Keratinocyte (primary cell): ENCODE measurements around the gene COPS8. TPM values are rescaled to one million over a fixed set of nuclear protein-coding genes. Genes with fewer than 3 reads are reported as not detected.

Experiments
- DNase-seq: peaks from one replicate; pipeline ENCODE4 v3.0.0-alpha.2; 2011; ENCODE audit warnings: low read depth, missing footprints, low spot score
- FAIRE-seq: peaks from 2 replicates; lab custom pipeline; 2011; peaks lifted over from hg19 to GRCh38; lab: Jason Lieb, UNC
- H2AFZ ChIP-seq: 2 replicates; pipeline ENCODE4 v1.6.0; 2012; ENCODE audit warnings: low read length, control low read depth, inconsistent platforms; ENCODE audit not compliant: control insufficient read depth
- H3K27ac ChIP-seq: 2 replicates; pipeline ENCODE4 v1.5.1; 2011; ENCODE audit warnings: low read length; ENCODE audit not compliant: control insufficient read depth, insufficient read depth
- H3K27me3 ChIP-seq: 3 replicates; pipeline ENCODE4 v1.6.0; 2011; ENCODE audit warnings: low read length; ENCODE audit not compliant: control insufficient read depth, insufficient read depth; ENCODE audit errors: extremely low read depth
- H3K36me3 ChIP-seq, 2 experiments: 2 replicates in 1 of 2; 3 replicates in 1 of 2; pipeline ENCODE4 v1.5.1; 2011; ENCODE audit warnings: low read length in 2 of 2, mild to moderate bottlenecking in 1 of 2; ENCODE audit not compliant: control insufficient read depth in 2 of 2, insufficient read depth in 2 of 2; ENCODE audit errors: extremely low read depth in 1 of 2
- H3K4me1 ChIP-seq: 3 replicates; pipeline ENCODE4 v1.5.1; 2011; ENCODE audit warnings: low read length; ENCODE audit not compliant: control insufficient read depth, insufficient read depth; ENCODE audit errors: extremely low read depth
- H3K4me2 ChIP-seq: 3 replicates; pipeline ENCODE4 v1.6.0; 2011; ENCODE audit warnings: low read depth, low read length; ENCODE audit not compliant: control insufficient read depth, insufficient read depth; ENCODE audit errors: extremely low read depth
- H3K4me3 ChIP-seq, 3 experiments: fragments of 200-600 bp in 1 of 3; sonication (generic) in 1 of 3; 2 replicates in 2 of 3; 3 replicates in 1 of 3; pipeline ENCODE4 v1.5.1; 2011 to 2016; ENCODE audit warnings: low read length in 3 of 3, mild to moderate bottlenecking in 3 of 3, control low read depth in 2 of 3, inconsistent platforms in 1 of 3, low read depth in 1 of 3, mixed read lengths in 1 of 3, mixed run types in 1 of 3, moderate library complexity in 1 of 3; ENCODE audit not compliant: control insufficient read depth in 2 of 3, insufficient read depth in 2 of 3; ENCODE audit errors: extremely low read depth in 1 of 3
- H3K79me2 ChIP-seq: 2 replicates; pipeline ENCODE4 v1.6.0; 2012; ENCODE audit warnings: low read length; ENCODE audit not compliant: control insufficient read depth, insufficient read depth
- H3K9ac ChIP-seq: 3 replicates; pipeline ENCODE4 v1.6.0; 2011; ENCODE audit warnings: low read length; ENCODE audit not compliant: control insufficient read depth, insufficient read depth; ENCODE audit errors: extremely low read depth
- H3K9me1 ChIP-seq: 3 replicates; pipeline ENCODE4 v1.6.0; 2011; ENCODE audit warnings: low read length; ENCODE audit not compliant: control insufficient read depth, insufficient read depth; ENCODE audit errors: extremely low read depth
- H3K9me3 ChIP-seq: 2 replicates; pipeline ENCODE4 v1.5.1; 2012; ENCODE audit warnings: low read depth, low read length; ENCODE audit not compliant: control insufficient read depth
- H4K20me1 ChIP-seq: 3 replicates; pipeline ENCODE4 v1.6.0; 2011; ENCODE audit warnings: low read length; ENCODE audit not compliant: control insufficient read depth, insufficient read depth; ENCODE audit errors: extremely low read depth
- CTCF ChIP-seq, 3 experiments: IDR thresholded peaks in 1 of 3; conservative IDR thresholded peaks in 1 of 3; optimal IDR thresholded peaks in 1 of 3; 2 replicates in 2 of 3; 3 replicates in 1 of 3; pipeline versions ENCODE3 to v1.5.1; 2011; ENCODE audit warnings: low read length in 3 of 3, mild to moderate bottlenecking in 3 of 3, moderate library complexity in 2 of 3, control low read depth in 1 of 3, inconsistent platforms in 1 of 3; ENCODE audit not compliant: insufficient read depth in 2 of 3; ENCODE audit errors: extremely low read depth in 1 of 3
- EZH2 ChIP-seq: IDR thresholded peaks from one replicate; pipeline ENCODE4 v1.6.1; 2012; ENCODE audit warnings: inconsistent platforms, mild to moderate bottlenecking, low read length, moderate library complexity
- dilution Hi-C: fragments of 300-500 bp; cut with MboI; formaldehyde crosslinking; loops from one replicate; pipeline ENCODE4 v1.7.0; 2020; ENCODE audit warnings: low sequenced_read_pairs; ENCODE audit not compliant: extremely low pct_ligation_motif_present
- polyA plus RNA-seq, 5 experiments: library from polyadenylated mRNA; depleted of rRNA in 3 of 5; stranded (reverse) in 3 of 5; stranded (forward) in 1 of 5; unstranded in 1 of 5; fragments of >200 nt; gene quantifications; 1 replicate in 1 of 5; 2 replicates in 3 of 5; 3 replicates in 1 of 5; pipeline versions ENCODE4 v1.2.1 to v1.2.3, GENCODE V29; 2011 to 2012; ENCODE audit warnings: missing spikeins in 2 of 5, low read depth in 1 of 5, low replicate concordance in 1 of 5

Gene COPS8
- polyA plus RNA-seq, 1 donor (not counting 4 experiments of a cell fraction or from before 2014, with no cell fraction given): 136 TPM

DNA sequence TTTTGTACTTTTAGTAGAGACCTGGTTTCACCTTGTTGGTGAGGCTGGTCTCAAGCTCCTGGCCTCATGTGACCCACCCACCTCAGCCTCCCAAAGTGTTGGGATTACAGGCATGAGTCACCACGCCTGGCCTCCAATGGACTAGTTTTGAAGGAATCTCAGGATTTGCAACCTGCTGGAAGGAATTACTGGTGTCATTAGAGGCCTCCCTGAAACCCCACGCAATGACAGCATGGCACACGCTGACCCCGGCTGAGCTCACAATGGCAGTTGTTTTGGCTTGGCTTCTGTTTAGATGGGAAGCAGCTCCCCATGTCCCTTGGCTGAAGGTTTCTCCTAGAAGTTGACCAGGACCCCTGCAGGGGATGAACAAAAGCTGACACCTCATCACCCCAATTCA, 23.1 kb upstream of the COPS8 start:
- Histone ChIP-seq H3K4me2 (no peak overlapping the region), H3K9ac (no peak overlapping the region), H3K9me3 (no peaks in the 10 kb centered on the region), H3K9me1 (no peaks in the 10 kb centered on the region), H4K20me1 (no peaks in the 10 kb centered on the region), H3K4me1 (no peaks in the 10 kb centered on the region), H3K36me3 (no peaks in the 10 kb centered on the region), H2AFZ (no peak overlapping the region), H3K27me3 (no peaks in the 10 kb centered on the region), H3K27ac (no peak overlapping the region), H3K79me2 (no peaks in the 10 kb centered on the region), H3K4me3 (no peak overlapping the region)
- dilution Hi-C loops: no loop called here
- TF ChIP-seq EZH2 (no peak), CTCF (optimal IDR thresholded peaks at IDR 0.05 in 1 of 3, IDR thresholded peaks at IDR 0.05 in 1 of 3, conservative IDR thresholded peaks at IDR 0.05 in 1 of 3; ENCODE audit: extremely low read depth in 1 of 3, insufficient read depth in 2 of 3, low read length in 3 of 3) (no peak)
- DNase-seq (no peak), FAIRE-seq (no peak)

DNA sequence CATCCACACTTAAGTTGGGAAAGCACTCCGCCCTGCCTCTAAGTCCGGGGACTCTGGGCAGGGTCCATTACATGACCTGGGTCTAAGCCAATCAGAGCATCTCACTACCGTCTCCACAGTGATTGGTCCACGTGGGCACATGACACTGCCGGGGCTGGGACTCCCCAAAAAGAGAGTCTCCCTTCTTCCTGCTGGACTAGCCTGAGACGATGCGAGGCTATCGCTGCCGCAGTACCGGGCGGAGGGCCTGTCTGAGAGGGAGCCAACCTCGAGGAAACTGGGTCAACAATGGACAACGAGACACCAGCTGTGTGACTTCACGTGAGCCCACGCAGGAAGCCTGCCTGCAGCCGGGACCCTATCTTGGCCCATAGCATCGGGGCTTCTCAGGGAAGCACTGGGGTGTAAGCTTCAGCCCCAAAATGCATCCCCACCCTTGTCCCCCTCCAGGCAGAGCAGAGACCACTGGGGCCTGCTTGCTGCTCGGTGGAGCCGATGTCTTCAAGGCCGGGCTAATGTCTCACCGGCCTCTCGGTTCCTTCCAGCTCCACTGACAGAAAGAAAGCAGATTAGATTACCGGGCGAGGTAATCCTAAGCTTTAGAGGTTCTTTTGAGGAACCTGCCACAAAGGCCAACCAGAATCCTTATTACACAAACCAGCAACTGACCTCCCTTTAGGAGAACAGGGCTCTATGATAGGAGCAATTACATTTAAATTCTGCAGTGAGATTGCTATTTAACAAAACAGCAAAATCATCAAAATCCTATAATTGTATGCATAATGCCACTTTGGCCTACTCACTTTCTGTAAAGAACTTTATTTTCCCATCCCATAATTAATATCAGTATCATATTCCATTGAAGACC, 21.3 kb upstream of the COPS8 start:
- Histone ChIP-seq H2AFZ (no peak overlapping the region), H3K27me3 (no peaks in the 10 kb centered on the region), H3K4me1 (no peaks in the 10 kb centered on the region), H3K4me2 (no peak overlapping the region), H4K20me1 (no peaks in the 10 kb centered on the region), H3K9ac (no peak overlapping the region), H3K36me3 (no peaks in the 10 kb centered on the region), H3K4me3 (no peak overlapping the region), H3K9me1 (no peaks in the 10 kb centered on the region), H3K79me2 (no peaks in the 10 kb centered on the region), H3K27ac (no peak overlapping the region), H3K9me3 (no peaks in the 10 kb centered on the region)
- TF ChIP-seq CTCF (optimal IDR thresholded peaks at IDR 0.05 in 1 of 3, IDR thresholded peaks at IDR 0.05 in 1 of 3, conservative IDR thresholded peaks at IDR 0.05 in 1 of 3; ENCODE audit: extremely low read depth in 1 of 3, insufficient read depth in 2 of 3, low read length in 3 of 3): no peak
- no peak for TF ChIP-seq EZH2
- no peak for FAIRE-seq
- dilution Hi-C loops: no loop called here
- DNase-seq: no peak
